HCT116 (cell line): ENCODE data around the gene CCN5.

Source experiments
- ATF3 ChIP-seq: IDR thresholded peaks from 2 replicates; pipeline ENCODE4 v1.6.1; 2012
- CTCF ChIP-seq, 3 experiments: fragments of 200-600 bp in 1 of 3; sonication (generic) in 1 of 3; IDR thresholded peaks in 2 of 3; conservative IDR thresholded peaks in 1 of 3; 2 replicates each; pipeline ENCODE4 v1.5.1; 2012 to 2017; ENCODE audit warnings: low read depth in 2 of 3, low read length in 2 of 3, antibody characterized with exemption in 1 of 3, borderline replicate concordance in 1 of 3, control low read depth in 1 of 3, mild to moderate bottlenecking in 1 of 3, mixed read lengths in 1 of 3, mixed run types in 1 of 3, moderate library complexity in 1 of 3; ENCODE audit not compliant: insufficient read depth in 1 of 3
- ELF1 ChIP-seq: IDR thresholded peaks from 2 replicates; pipeline ENCODE4 v1.6.1; 2012; ENCODE audit warnings: low read depth, borderline replicate concordance
- EZH2 ChIP-seq: fragments of 200-600 bp; sonication (generic); IDR thresholded peaks from 2 replicates; pipeline ENCODE4 v1.6.1; 2017; ENCODE audit warnings: antibody characterized with exemption, mixed run types
- JUND ChIP-seq: IDR thresholded peaks from 2 replicates; pipeline ENCODE4 v1.6.1; 2012
- MAX ChIP-seq: IDR thresholded peaks from 2 replicates; pipeline ENCODE4 v1.6.1; 2012
- POLR2A ChIP-seq: IDR thresholded peaks from 2 replicates; pipeline ENCODE4 v1.7.0; 2011; ENCODE audit warnings: borderline replicate concordance; ENCODE audit not compliant: insufficient read depth, insufficient read length; ENCODE audit errors: extremely low read depth
- POLR2AphosphoS5 ChIP-seq: IDR thresholded peaks from 2 replicates; pipeline ENCODE4 v1.6.1; 2011; ENCODE audit warnings: mild to moderate bottlenecking, low read depth, low read length, moderate library complexity
- SIN3A ChIP-seq: IDR thresholded peaks from 2 replicates; pipeline ENCODE4 v1.6.1; 2012; ENCODE audit warnings: low read depth
- TCF7L2 ChIP-seq: IDR thresholded peaks from 2 replicates; pipeline ENCODE4 v1.7.0; 2011; ENCODE audit warnings: borderline replicate concordance, inconsistent platforms; ENCODE audit not compliant: insufficient read depth, insufficient read length; ENCODE audit errors: extremely low read depth
- ZNF274 ChIP-seq: fragments of 200-500 bp; sonication (Bioruptor generic); IDR thresholded peaks from 2 replicates; pipeline ENCODE4 v1.6.1; 2014; ENCODE audit warnings: mild to moderate bottlenecking, low read depth, low read length, inconsistent platforms

GRCh38 chr20:44681796-44682566, 33.2 kb upstream of the CCN5 start:
- no peak for TF ChIP-seq EZH2
- TF ChIP-seq CTCF (IDR thresholded peaks at IDR 0.05 in 2 of 3, conservative IDR thresholded peaks at IDR 0.05 in 1 of 3; ENCODE audit: borderline replicate concordance in 1 of 3, insufficient read depth in 1 of 3, low read depth in 2 of 3, low read length in 2 of 3) = no peak
- no peak for TF ChIP-seq ZNF274
- no peak for TF ChIP-seq MAX
- no peak for TF ChIP-seq POLR2AphosphoS5
- TF ChIP-seq TCF7L2 = no peak
- TF ChIP-seq SIN3A = no peak
- TF ChIP-seq JUND = no peak
- no peak for TF ChIP-seq ATF3
- no peak for TF ChIP-seq POLR2A
- no peak for TF ChIP-seq ELF1
